Activated CD4-positive, alpha-beta T cell treated with anti-CD3 and anti-CD28 coated beads, Interleukin-2, amount 10 ng/mL, durations not matched to agents 24 days and 14 days (primary cell): ENCODE results near the gene THEMIS2. TPM values are rescaled to one million over a fixed set of nuclear protein-coding genes. Genes with fewer than 3 reads are reported as not detected.
A peak's percentile ranks its signal among the peaks of the same experiment; 100 is the strongest.
"Not testable (repeated sequence)": the region's sequence is repeated elsewhere in the genome, so short reads cannot be mapped to it uniquely, and the experiment has no call there.

ENCODE experiments used
- DNase-seq: peaks from one replicate; pipeline ENCODE4 v3.0.0; 2022
- H3K27ac Mint-ChIP-seq: one replicate; pipeline ENCODE4 v1.8.0; 2022; ENCODE audit warnings: mild to moderate bottlenecking, mixed read lengths
- H3K27me3 Mint-ChIP-seq: one replicate; pipeline ENCODE4 v1.8.0; 2022; ENCODE audit warnings: mixed read lengths
- H3K36me3 Mint-ChIP-seq: one replicate; pipeline ENCODE4 v1.8.0; 2022; ENCODE audit warnings: low read depth, mild to moderate bottlenecking, mixed read lengths
- H3K4me1 Mint-ChIP-seq: one replicate; pipeline ENCODE4 v1.8.0; 2021; ENCODE audit warnings: mixed read lengths
- H3K4me3 Mint-ChIP-seq: one replicate; pipeline ENCODE4 v1.8.0; 2022; ENCODE audit warnings: mild to moderate bottlenecking, moderate library complexity, mixed read lengths
- H3K9me3 Mint-ChIP-seq: one replicate; pipeline ENCODE4 v1.8.0; 2021; ENCODE audit warnings: mixed read lengths
- intact Hi-C: fragments of 100-400 bp; cut with micrococcal nuclease; formaldehyde crosslinking; loops from one replicate; pipeline ENCODE4 v1.15.1; 2023
- total RNA-seq: library from RNA; stranded (reverse); gene quantifications from 2 replicates; pipeline ENCODE4 v1.2.3, GENCODE V29; 2022

THEMIS2 gene
- total RNA-seq, 1 donor from 2014 or later, result 24.5 TPM

DNA sequence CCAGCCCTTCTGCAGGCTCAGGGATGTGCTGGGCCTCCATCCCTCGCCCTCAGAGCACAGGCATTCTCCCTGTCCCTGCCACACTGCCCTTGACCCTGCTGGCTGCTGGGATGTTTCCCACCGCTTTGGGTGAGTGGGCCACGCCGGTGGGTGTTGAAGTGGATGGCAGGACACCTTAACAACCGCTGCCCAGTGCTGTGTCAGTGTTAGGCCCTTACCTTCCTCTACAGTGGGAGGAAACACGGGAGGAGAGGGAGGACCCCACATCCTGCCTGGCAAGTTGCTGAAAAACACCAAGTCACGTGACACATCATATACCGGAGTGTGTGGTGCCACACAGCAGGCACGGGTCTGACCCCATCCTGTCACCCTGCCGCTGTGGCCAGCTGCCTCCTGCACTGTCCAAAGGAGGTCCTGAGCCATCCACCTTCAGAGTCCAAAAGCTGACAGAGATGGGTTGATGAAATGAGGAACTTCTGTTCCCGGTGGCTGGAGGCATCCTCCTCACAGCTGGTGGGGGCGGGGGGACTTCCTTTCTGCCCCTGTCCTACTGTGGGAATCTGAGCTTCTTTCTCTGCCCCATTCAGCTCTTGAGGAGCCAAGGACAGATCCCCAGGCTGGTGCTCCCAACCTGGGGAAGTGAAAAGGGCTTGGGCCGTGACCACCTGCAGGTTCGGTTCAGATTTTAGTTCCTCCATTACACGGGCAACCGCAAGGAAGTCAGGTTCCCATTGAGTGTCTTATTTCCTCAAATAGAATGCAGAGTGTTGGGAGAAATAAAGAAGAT is 3.2 kb upstream of the THEMIS2 start:
- peaks cover 41% of the 10 kb centered on the region for H3K4me1 Mint-ChIP-seq
- peak overlapping the region; percentile 91 for H3K27ac Mint-ChIP-seq
- H3K27me3 Mint-ChIP-seq, result no peaks in the 10 kb centered on the region
- DNase-seq, result peak; percentile 90
- peaks cover 2% of the 10 kb centered on the region for H3K36me3 Mint-ChIP-seq
- no peaks in the 10 kb centered on the region for H3K9me3 Mint-ChIP-seq
- peak overlapping the region; percentile 78 for H3K4me3 Mint-ChIP-seq
- intact Hi-C loops, result loop anchor here (1.0 to 10.0 kb wide), 2 partner anchors 22 to 216 kb away; partner anchors contain the start of gene EYA3

DNA sequence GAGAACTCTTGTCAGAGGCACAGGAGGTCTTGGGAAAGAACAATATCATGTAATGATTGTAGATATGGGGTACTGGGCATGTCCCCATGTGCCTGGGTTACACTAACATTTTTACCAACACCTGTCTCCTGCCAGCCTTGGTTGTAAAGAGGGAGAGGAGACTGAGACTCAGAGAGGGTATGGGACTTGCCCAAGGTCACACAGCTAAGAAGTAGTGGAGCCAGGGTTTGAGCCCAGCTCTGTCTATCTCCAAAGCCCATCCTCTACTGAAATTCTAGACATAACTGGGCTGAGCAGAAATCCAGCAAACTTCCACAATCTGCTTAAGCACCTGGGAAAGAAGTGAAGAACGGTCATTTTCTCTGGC is 2.6 kb upstream of the THEMIS2 start:
- intact Hi-C loops, result loop anchor here (1.0 to 10.0 kb wide), 2 partner anchors 22 to 215 kb away; partner anchors contain the start of gene EYA3
- Mint-ChIP-seq H3K4me1 (peaks cover 37% of the 10 kb centered on the region), H3K4me3 (peak overlapping the region; percentile 78), H3K36me3 (peaks cover 2% of the 10 kb centered on the region), H3K27me3 (no peaks in the 10 kb centered on the region), H3K27ac (peak overlapping the region; percentile 91), H3K9me3 (no peaks in the 10 kb centered on the region)
- no peak for DNase-seq

DNA sequence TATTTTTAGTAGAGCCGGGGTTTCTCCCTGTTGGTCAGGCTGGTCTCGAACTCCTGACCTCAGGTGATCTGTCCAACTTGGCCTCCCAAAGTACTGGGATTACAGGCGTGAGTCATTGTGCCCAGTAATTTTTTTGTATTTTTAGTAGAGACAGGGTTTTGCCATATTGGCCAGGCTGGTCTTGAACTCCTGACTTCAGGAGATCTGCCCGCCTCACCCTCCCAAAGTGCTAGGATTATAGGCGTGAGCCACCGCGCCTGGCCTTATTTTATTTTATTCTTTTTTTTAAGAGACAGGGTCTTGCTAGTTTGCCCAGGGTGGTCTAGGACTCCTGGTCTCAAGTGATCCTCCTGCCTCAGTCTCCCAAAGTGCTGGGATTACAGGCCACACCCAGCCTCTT is 1.3 kb upstream of the THEMIS2 start:
- H3K9me3 Mint-ChIP-seq, DNase-seq, H3K4me3 Mint-ChIP-seq, H3K36me3 Mint-ChIP-seq, intact Hi-C loops, H3K27me3 Mint-ChIP-seq, H3K27ac Mint-ChIP-seq: not testable (repeated sequence)
- peaks cover 39% of the 10 kb centered on the region for H3K4me1 Mint-ChIP-seq

DNA sequence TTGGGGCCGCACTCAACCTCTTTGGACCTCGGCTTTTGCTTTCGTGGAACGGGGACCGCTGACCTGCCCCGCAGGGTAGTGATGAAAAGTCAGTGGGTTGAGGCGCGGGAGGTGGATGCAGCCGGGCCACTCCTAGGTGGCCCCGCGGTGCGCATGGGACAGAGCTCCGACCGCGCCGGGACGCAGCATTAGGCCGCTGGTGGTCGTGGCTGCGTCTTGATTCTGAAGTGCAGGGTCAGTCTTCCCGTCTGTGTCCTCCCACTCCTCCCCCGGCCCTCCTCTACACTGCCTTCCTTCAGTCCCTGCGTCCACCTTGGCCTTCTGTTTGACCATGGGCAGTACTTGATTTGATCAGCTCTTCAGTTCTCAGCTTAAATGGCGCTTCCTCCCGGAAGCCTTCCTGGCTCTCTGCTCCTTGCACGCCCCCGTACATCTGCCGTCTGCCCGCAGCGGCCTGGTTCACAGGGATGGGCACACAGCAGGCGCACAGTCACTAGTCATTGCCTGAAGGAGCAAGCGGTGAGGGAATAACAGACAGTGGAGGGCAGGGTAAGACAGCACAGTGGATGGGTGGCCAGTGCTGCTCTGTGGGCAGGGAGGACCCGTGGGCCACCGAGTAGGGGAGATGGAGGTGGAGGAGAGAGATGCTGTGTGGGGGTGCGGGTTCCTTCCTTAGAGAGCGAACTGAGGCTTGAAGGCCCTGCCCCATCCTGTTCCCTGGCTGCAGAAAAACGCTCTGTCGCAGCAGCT is 633 bp downstream of the THEMIS2 start:
- peak; percentile 82 for DNase-seq
- intact Hi-C loops, result no loop called here
- H3K4me3 Mint-ChIP-seq, result peak overlapping the region; percentile 90
- H3K27ac Mint-ChIP-seq, result peak overlapping the region; percentile 82
- peaks cover 12% of the 10 kb centered on the region for H3K36me3 Mint-ChIP-seq
- peaks cover 39% of the 10 kb centered on the region for H3K4me1 Mint-ChIP-seq
- no peaks in the 10 kb centered on the region for H3K27me3 Mint-ChIP-seq
- no peaks in the 10 kb centered on the region for H3K9me3 Mint-ChIP-seq

DNA sequence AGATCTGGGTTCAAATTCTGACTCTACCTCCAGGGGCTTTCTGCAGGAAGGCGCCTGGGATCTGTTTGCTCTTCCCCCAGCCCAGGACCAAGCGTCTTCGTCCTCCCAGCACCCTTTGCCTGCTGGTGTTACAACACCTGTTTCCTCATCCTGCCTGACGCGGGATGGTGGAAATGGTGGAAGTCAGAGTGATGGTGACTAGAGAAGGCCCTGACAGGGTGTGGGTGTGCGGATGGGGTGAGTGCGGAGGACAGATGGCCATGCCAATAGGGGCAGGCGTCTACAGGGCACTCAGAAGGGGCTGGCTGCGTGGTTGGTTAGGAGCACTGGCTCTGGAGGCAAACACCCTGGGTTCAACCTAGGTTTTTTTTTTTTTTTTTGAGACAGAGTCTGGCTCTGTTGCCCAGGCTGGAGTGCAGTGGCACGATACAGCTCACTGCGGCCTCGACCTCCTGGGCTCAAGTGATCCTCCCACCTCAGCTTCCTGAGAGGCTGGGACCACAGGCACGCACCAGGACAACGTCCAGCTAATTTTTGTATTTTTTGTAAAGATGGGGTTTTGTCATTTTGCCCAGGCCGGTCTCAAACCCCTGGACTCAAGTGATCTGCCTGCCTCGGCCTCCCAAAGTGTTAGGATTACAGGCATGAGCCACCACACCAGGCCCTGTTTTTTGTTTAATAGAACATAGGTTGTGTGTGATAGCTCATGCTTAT is 1.5 kb downstream of the THEMIS2 start:
- Mint-ChIP-seq H3K9me3 (no peaks in the 10 kb centered on the region), H3K36me3 (peaks cover 19% of the 10 kb centered on the region), H3K27me3 (no peaks in the 10 kb centered on the region), H3K4me1 (peaks cover 40% of the 10 kb centered on the region), H3K4me3 (peak overlapping the region; percentile 90), H3K27ac (peak overlapping the region; percentile 82)
- intact Hi-C loops, result no loop called here
- DNase-seq, result peak; percentile 71

DNA sequence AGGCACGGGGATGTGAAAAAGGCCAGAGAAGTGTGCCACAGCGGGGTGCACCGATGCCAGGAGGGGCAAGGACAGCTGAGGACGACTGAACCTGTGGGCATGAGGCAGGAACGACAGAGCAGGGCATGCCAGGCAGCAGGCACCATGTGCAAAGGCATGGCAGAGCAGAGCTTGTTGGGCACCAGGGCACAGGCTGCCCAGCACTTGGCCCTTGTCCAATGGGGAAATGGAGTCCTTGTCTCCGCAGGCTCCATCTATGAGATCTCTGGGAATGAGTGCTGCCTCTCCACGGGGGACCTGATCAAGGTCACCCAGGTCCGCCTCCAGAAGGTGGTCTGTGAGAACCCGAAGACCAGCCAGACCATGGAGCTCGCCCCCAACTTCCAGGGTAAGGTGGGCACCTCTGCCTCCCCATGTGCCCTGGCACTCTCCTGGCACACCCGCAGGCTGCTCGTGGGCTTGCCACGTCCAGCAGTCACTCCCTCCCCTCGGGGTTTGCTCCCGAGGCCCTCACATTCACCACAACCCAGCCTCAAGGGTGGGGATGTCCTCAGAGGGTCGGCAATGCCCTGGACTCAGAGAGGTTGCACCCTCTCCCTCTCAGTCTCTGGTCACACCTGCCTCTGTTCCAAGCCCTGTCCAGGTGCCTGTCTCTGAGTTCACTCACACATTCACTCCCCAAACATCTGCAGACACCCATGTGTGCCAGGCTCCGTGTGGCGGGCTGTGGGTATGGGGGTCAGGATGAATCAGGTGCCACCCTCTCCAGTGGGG is 4.2 kb downstream of the THEMIS2 start:
- H3K27ac Mint-ChIP-seq, result peak overlapping the region; percentile 9
- intact Hi-C loops, result no loop called here
- peaks cover 36% of the 10 kb centered on the region for H3K4me1 Mint-ChIP-seq
- no peak for DNase-seq
- H3K36me3 Mint-ChIP-seq, result peaks cover 34% of the 10 kb centered on the region
- no peaks in the 10 kb centered on the region for H3K9me3 Mint-ChIP-seq
- H3K4me3 Mint-ChIP-seq, result no peak overlapping the region
- no peaks in the 10 kb centered on the region for H3K27me3 Mint-ChIP-seq

DNA sequence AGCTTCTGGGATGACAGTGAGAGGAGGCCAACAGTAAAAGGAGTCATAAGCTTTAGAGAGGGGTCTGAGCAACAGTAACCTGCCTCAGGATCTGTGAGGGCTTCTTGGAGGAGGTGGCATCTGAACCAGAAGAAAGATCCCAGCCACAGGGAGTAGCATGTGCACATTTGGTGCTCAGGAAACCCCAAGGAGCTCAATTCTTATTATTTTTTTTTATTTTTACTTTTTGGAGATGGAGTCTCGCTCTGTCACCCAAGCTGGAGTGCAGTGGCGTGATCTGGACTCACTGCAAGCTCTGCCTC is 4.7 kb downstream of the THEMIS2 start:
- intact Hi-C loops, result no loop called here
- no peaks in the 10 kb centered on the region for H3K9me3 Mint-ChIP-seq
- no peak for DNase-seq
- no peak overlapping the region for H3K4me3 Mint-ChIP-seq
- H3K36me3 Mint-ChIP-seq, result peaks cover 36% of the 10 kb centered on the region
- H3K27me3 Mint-ChIP-seq, result no peaks in the 10 kb centered on the region
- H3K4me1 Mint-ChIP-seq, result peaks cover 32% of the 10 kb centered on the region
- peak overlapping the region; percentile 9 for H3K27ac Mint-ChIP-seq

DNA sequence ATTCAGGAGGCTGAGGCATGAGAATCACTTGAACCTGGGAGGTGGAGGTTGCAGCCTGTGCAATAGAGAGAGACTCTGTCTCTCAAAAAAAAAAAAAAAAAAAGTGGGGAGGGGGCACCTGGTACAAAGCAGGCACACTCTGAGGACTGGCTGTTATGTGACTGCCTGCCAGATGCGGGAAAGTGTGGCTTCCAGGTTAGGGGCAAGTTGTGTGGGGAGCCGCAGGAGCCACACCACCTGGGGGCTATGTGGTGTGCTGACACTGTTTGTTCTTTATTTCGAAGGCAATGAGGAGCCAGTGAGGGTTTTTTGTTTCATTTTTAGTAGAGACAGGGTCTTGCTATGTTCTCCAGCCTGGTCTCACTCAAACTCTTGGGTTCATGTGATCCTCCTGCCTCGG is 5.7 kb downstream of the THEMIS2 start:
- DNase-seq, result no peak
- intact Hi-C loops, result no loop called here
- no peaks in the 10 kb centered on the region for H3K27me3 Mint-ChIP-seq
- no peak overlapping the region for H3K4me3 Mint-ChIP-seq
- H3K36me3 Mint-ChIP-seq, result peaks cover 42% of the 10 kb centered on the region
- H3K4me1 Mint-ChIP-seq, result peaks cover 30% of the 10 kb centered on the region
- H3K27ac Mint-ChIP-seq, result peak overlapping the region; percentile 60
- no peaks in the 10 kb centered on the region for H3K9me3 Mint-ChIP-seq

DNA sequence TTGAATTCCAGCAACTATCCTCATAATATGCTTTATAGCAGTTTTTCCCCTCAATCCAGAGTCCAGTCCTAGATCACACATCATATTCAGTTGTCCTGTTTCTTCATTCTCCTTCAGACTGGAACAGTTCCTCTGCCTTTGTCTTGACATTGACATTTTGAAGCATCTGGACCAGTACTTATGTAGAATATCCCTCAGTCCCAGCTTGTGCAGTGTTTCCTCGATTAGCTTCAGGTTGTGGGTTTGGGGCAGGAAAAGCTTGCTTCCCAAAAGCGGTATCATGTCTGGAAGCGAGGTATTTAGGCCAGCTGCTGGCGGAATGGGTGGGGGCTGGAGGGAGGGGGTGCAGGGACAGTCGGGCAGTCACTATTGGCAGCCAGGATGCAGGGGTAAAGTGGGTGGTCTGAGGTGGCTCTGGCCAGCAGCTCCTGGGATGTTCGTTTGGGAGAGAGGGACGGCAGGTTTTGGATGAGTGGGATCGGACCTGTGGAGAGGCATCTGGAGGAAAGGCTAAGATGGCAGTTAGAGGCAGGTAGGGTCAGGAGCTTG is 6.5 kb downstream of the THEMIS2 start:
- Mint-ChIP-seq H3K4me3 (no peak overlapping the region), H3K36me3 (peaks cover 47% of the 10 kb centered on the region), H3K9me3 (no peaks in the 10 kb centered on the region), H3K27ac (peak overlapping the region; percentile 45), H3K4me1 (peaks cover 30% of the 10 kb centered on the region), H3K27me3 (no peaks in the 10 kb centered on the region)
- no peak for DNase-seq
- intact Hi-C loops, result no loop called here

DNA sequence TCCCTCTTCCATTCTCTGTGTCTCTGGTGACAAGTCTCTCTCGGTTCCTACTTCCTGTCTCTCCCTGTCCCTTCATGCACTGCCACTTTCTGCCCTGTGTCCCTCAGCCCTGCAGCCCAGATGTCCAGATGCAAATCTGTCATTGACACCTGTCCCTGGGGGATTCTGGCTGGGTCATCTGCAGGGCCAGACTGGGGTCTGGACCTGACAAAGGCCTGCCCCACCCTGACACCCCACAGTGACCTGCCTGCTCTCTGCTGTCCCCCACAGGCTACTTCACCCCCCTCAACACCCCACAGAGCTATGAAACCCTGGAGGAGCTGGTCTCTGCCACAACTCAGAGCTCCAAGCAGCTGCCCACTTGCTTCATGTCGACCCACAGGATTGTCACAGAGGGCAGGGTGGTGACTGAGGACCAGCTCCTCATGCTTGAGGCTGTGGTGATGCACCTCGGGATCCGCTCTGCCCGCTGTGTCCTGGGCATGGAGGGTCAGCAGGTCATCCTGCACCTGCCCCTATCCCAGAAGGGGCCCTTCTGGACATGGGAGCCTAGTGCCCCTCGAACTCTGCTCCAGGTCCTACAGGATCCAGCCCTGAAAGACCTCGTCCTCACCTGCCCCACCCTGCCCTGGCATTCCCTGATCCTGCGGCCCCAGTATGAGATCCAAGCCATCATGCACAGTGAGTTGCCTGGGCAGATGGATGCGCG is 7.2 kb downstream of the THEMIS2 start:
- intact Hi-C loops, result no loop called here
- H3K4me3 Mint-ChIP-seq, result no peak overlapping the region
- H3K4me1 Mint-ChIP-seq, result peaks cover 37% of the 10 kb centered on the region
- H3K27ac Mint-ChIP-seq, result no peak overlapping the region
- H3K36me3 Mint-ChIP-seq, result peaks cover 54% of the 10 kb centered on the region
- no peak for DNase-seq
- H3K27me3 Mint-ChIP-seq, result no peaks in the 10 kb centered on the region
- H3K9me3 Mint-ChIP-seq, result no peaks in the 10 kb centered on the region

DNA sequence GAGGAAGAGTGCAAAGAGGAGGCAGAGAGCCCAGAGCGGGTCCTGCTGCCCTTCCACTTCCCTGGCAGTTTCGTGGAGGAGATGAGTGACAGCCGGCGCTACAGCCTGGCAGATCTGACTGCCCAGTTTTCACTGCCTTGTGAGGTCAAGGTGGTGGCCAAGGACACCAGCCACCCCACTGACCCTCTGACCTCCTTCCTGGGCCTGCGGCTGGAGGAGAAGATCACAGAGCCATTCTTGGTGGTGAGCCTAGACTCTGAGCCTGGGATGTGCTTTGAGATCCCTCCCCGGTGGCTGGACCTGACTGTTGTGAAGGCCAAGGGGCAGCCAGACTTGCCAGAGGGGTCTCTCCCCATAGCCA is 10.2 kb downstream of the THEMIS2 start:
- H3K27me3 Mint-ChIP-seq, result no peaks in the 10 kb centered on the region
- peaks cover 71% of the 10 kb centered on the region for H3K36me3 Mint-ChIP-seq
- intact Hi-C loops, result no loop called here
- peak overlapping the region; percentile 62 for H3K27ac Mint-ChIP-seq
- H3K4me3 Mint-ChIP-seq, result no peak overlapping the region
- no peak for DNase-seq
- H3K9me3 Mint-ChIP-seq, result no peaks in the 10 kb centered on the region
- peaks cover 54% of the 10 kb centered on the region for H3K4me1 Mint-ChIP-seq

DNA sequence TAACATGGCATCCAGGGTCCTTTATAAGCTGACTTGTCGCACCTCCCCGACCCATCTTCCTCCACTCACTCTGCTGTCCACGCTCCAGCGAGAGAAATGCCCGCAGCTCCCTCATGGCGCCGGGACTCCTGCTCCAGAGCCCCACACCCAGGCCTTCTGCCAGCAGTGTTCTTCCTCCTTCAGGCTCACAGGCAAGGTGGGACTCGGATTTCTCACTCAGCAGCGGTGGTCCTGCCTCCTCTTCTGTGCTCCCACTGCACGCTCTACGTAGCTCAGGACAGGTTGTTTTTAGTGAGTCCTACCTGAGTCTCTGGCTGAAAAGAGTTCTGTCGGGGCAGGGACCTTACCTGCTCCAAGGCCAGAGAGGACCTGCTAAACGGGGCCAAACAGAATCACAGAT is 11.2 kb downstream of the THEMIS2 start:
- H3K4me1 Mint-ChIP-seq, result peaks cover 54% of the 10 kb centered on the region
- H3K27ac Mint-ChIP-seq, result peak overlapping the region; percentile 76
- intact Hi-C loops, result no loop called here
- no peaks in the 10 kb centered on the region for H3K27me3 Mint-ChIP-seq
- H3K36me3 Mint-ChIP-seq, result peaks cover 71% of the 10 kb centered on the region
- DNase-seq, result no peak
- H3K9me3 Mint-ChIP-seq, result no peaks in the 10 kb centered on the region
- no peak overlapping the region for H3K4me3 Mint-ChIP-seq
